SK-N-MC (cell line): ENCODE measurements around the gene CARD11.

Experiments
- DNase-seq: peaks from one replicate; pipeline ENCODE4 v3.0.0-alpha.2; 2011; ENCODE audit warnings: low read depth, low spot score
- H3K27ac ChIP-seq: fragments of 200-600 bp; sonication (generic); 2 replicates; pipeline ENCODE4 v1.5.1; 2016; ENCODE audit warnings: mixed run types
- H3K36me3 ChIP-seq: fragments of 200-600 bp; sonication (generic); 2 replicates; pipeline ENCODE4 v1.6.1; 2017; ENCODE audit warnings: antibody characterized with exemption, low read length, mixed read lengths; ENCODE audit not compliant: insufficient read depth
- H3K4me3 ChIP-seq: fragments of 200-600 bp; sonication (generic); 2 replicates; pipeline ENCODE4 v1.5.1; 2016
- H3K9ac ChIP-seq: fragments of 200-600 bp; sonication (generic); 2 replicates; pipeline ENCODE4 v1.8.0; 2017; ENCODE audit warnings: mixed run types, mixed read lengths; ENCODE audit not compliant: insufficient read length
- H3K9me3 ChIP-seq: fragments of 200-600 bp; sonication (generic); 2 replicates; pipeline ENCODE4 v1.6.1; 2017; ENCODE audit warnings: low read depth, mild to moderate bottlenecking, antibody characterized with exemption, low read length, moderate library complexity, mixed read lengths
- EZH2 ChIP-seq: fragments of 200-600 bp; sonication (generic); IDR thresholded peaks from one replicate; pipeline ENCODE4 v1.6.1; 2017; ENCODE audit warnings: antibody characterized with exemption
- FOXP2 ChIP-seq: optimal IDR thresholded peaks from 2 replicates; pipeline ENCODE3; 2011; ENCODE audit warnings: mild to moderate bottlenecking, moderate library complexity; ENCODE audit not compliant: insufficient read depth; ENCODE audit errors: extremely low read length, control extremely low read depth
- POLR2AphosphoS5 ChIP-seq: IDR thresholded peaks from 2 replicates; pipeline ENCODE4 v1.6.1; 2012; ENCODE audit warnings: mild to moderate bottlenecking, low read depth, low read length, borderline replicate concordance

The CARD11 gene

GRCh38 chr7:2979951-2980350 lies 63.7 kb downstream of the CARD11 start:
- H3K9ac ChIP-seq, result no peak overlapping the region
- no peak overlapping the region for H3K27ac ChIP-seq
- DNase-seq, result no peak
- no peak overlapping the region for H3K4me3 ChIP-seq
- TF ChIP-seq FOXP2, result no peak
- no peak for TF ChIP-seq POLR2AphosphoS5
- TF ChIP-seq EZH2, result no peak
- H3K9me3 ChIP-seq, result no peaks in the 10 kb centered on the region
- H3K36me3 ChIP-seq, result no peaks in the 10 kb centered on the region

GRCh38 chr7:2979201-2979631 lies 64.5 kb downstream of the CARD11 start:
- Histone ChIP-seq H3K27ac (no peak overlapping the region), H3K4me3 (no peak overlapping the region), H3K9me3 (no peaks in the 10 kb centered on the region), H3K9ac (no peak overlapping the region), H3K36me3 (no peaks in the 10 kb centered on the region)
- TF ChIP-seq EZH2 (no peak), POLR2AphosphoS5 (no peak), FOXP2 (no peak)
- no peak for DNase-seq

GRCh38 chr7:2978408-2978807 lies 65.3 kb downstream of the CARD11 start:
- H3K9me3 ChIP-seq, result no peaks in the 10 kb centered on the region
- H3K27ac ChIP-seq, result no peak overlapping the region
- DNase-seq, result no peak
- TF ChIP-seq EZH2 (no peak), FOXP2 (no peak), POLR2AphosphoS5 (no peak)
- no peak overlapping the region for H3K9ac ChIP-seq
- no peak overlapping the region for H3K4me3 ChIP-seq
- no peaks in the 10 kb centered on the region for H3K36me3 ChIP-seq

- H3K9me3 ChIP-seq, result no peaks in the 10 kb centered on the region
- DNase-seq, result no peak
- H3K9ac ChIP-seq, result no peak overlapping the region
- H3K36me3 ChIP-seq, result no peaks in the 10 kb centered on the region
- no peak overlapping the region for H3K4me3 ChIP-seq
- TF ChIP-seq POLR2AphosphoS5 (no peak), FOXP2 (no peak)
- H3K27ac ChIP-seq, result no peak overlapping the region
Measured at GRCh38 chr7:2975821-2976371, 67.8 kb downstream of the CARD11 start.

GRCh38 chr7:2974093-2974819 lies 69.4 kb downstream of the CARD11 start:
- DNase-seq, result no peak
- no peak overlapping the region for H3K9ac ChIP-seq
- no peaks in the 10 kb centered on the region for H3K9me3 ChIP-seq
- H3K4me3 ChIP-seq, result no peak overlapping the region
- no peak overlapping the region for H3K27ac ChIP-seq
- H3K36me3 ChIP-seq, result no peaks in the 10 kb centered on the region
- TF ChIP-seq EZH2 (no peak), FOXP2 (no peak)

- no peaks in the 10 kb centered on the region for H3K9me3 ChIP-seq
- no peaks in the 10 kb centered on the region for H3K36me3 ChIP-seq
- no peak overlapping the region for H3K4me3 ChIP-seq
- DNase-seq, result no peak
- TF ChIP-seq EZH2 (no peak), FOXP2 (no peak), POLR2AphosphoS5 (no peak)
- no peak overlapping the region for H3K9ac ChIP-seq
- no peak overlapping the region for H3K27ac ChIP-seq
Measured at GRCh38 chr7:2972835-2973161, 70.9 kb downstream of the CARD11 start.

GRCh38 chr7:2971914-2972834 lies 71.5 kb downstream of the CARD11 start:
- H3K4me3 ChIP-seq, result no peak overlapping the region
- H3K9ac ChIP-seq, result no peak overlapping the region
- H3K27ac ChIP-seq, result no peak overlapping the region
- no peak for DNase-seq
- no peak for TF ChIP-seq POLR2AphosphoS5
- no peak for TF ChIP-seq EZH2
- no peak for TF ChIP-seq FOXP2
- no peaks in the 10 kb centered on the region for H3K36me3 ChIP-seq
- no peaks in the 10 kb centered on the region for H3K9me3 ChIP-seq

- Histone ChIP-seq H3K4me3 (no peak overlapping the region), H3K36me3 (no peaks in the 10 kb centered on the region), H3K9ac (no peak overlapping the region), H3K9me3 (no peaks in the 10 kb centered on the region), H3K27ac (no peak overlapping the region)
- no peak for DNase-seq
- TF ChIP-seq FOXP2 (no peak), EZH2 (no peak), POLR2AphosphoS5 (no peak)
Measured at GRCh38 chr7:2970861-2971260, 72.8 kb downstream of the CARD11 start.

GRCh38 chr7:2970307-2970664 lies 73.4 kb downstream of the CARD11 start:
- no peak overlapping the region for H3K4me3 ChIP-seq
- H3K27ac ChIP-seq, result no peak overlapping the region
- TF ChIP-seq POLR2AphosphoS5 (no peak), EZH2 (no peak), FOXP2 (no peak)
- no peaks in the 10 kb centered on the region for H3K9me3 ChIP-seq
- DNase-seq, result no peak
- H3K9ac ChIP-seq, result no peak overlapping the region
- no peaks in the 10 kb centered on the region for H3K36me3 ChIP-seq
